Adrenal gland (tissue), 12 donors: ENCODE measurements around the gene ANKRD33B. TPM values are rescaled to one million over a fixed set of nuclear protein-coding genes. Genes with fewer than 3 reads are reported as not detected.

ENCODE experiments used
- DNase-seq, 7 donors: peaks; one replicate each; pipeline ENCODE4 v3.0.0-alpha.2; 2019 to 2020
- H3K27ac ChIP-seq, 5 donors: fragments of 200-600 bp; sonication (generic) in 4 of 5; 1 replicate in 3 of 5; 2 replicates in 2 of 5; pipeline versions ENCODE4 v1.5.1 to v1.8.0; 2016 to 2020; ENCODE audit warnings: mild to moderate bottlenecking in 1 of 5
- H3K27me3 ChIP-seq: fragments of 200-600 bp; 2 replicates; pipeline ENCODE4 v1.8.0; 2021
- H3K36me3 ChIP-seq, 2 donors: fragments of 200-600 bp; replicated peaks in 1 of 2; 1 replicate in 1 of 2; 2 replicates in 1 of 2; pipeline versions ENCODE4 v1.5.1 to v1.8.0; 2018 to 2022
- H3K4me1 ChIP-seq, 2 donors: fragments of 200-600 bp; replicated peaks in 1 of 2; 1 replicate in 1 of 2; 2 replicates in 1 of 2; pipeline versions ENCODE4 v1.5.1 to v1.8.0; 2018 to 2021
- H3K4me3 ChIP-seq, 4 donors: fragments of 200-600 bp; sonication (generic) in 3 of 4; one replicate each; pipeline ENCODE4 v1.5.1; 2016 to 2018
- H3K9me3 ChIP-seq, 3 donors: fragments of 200-600 bp; sonication (generic) in 1 of 3; replicated peaks in 1 of 3; 1 replicate in 2 of 3; 2 replicates in 1 of 3; pipeline versions ENCODE4 v1.5.1 to v1.8.0; 2016 to 2021
- POLR2A ChIP-seq, 2 donors: fragments of 450-650 bp; IDR thresholded peaks; one replicate each; pipeline ENCODE4 v1.6.1; 2017; ENCODE audit warnings: antibody characterized with exemption in 2 of 2, mild to moderate bottlenecking in 2 of 2, moderate library complexity in 1 of 2
- WGBS, 4 donors: extraction: QIAGEN DNeasy Blood & Tissue Kit in 2 of 4; methylation state at CpG; one replicate each; pipeline versions ENCODE4 v1.1.5 to v1.1.7; 2013 to 2017; 5-methylcytosine and 5-hydroxymethylcytosine counted together
- intact Hi-C, 2 donors: fragments of 100-400 bp; cut with DNase I; formaldehyde crosslinking; loops; one replicate each; pipeline versions ENCODE4 v1.14.1 to v1.15.0; 2022 to 2023
- polyA plus RNA-seq, 3 donors: library from polyadenylated mRNA; stranded (reverse); fragments of 200-250 nt in 2 of 3; fragments of 350-450 nt in 1 of 3; fragmentation: Illumina TruSeq in 1 of 3; extraction: RNeasy Lipid Tissue Mini Kit (QIAGEN cat#74804) in 1 of 3; gene quantifications; one replicate each; pipeline ENCODE4 v1.2.3, GENCODE V29; 2013 to 2014
- total RNA-seq, 9 donors: library from RNA; depleted of rRNA in 4 of 9; stranded (reverse); fragments of >200 nt in 4 of 9; fragments of 120-200 nt in 1 of 9; fragmentation: NEBNext Ultra II Directional in 1 of 9; extraction: Animal tissue kit (Norgen Biotek cat#: 25700) in 1 of 9; gene quantifications; one replicate each; pipeline versions ENCODE4 v1.1.0 to v1.2.4, GENCODE V29; 2013 to 2023
- TF ChIP-seq, protein P1 (sequence below), 6 experiments: fragments of 450-650 bp in 4 of 6; fragments of 200-600 bp in 2 of 6; sonication (generic) in 1 of 6; IDR thresholded peaks; 1 replicate in 5 of 6; 2 replicates in 1 of 6; pipeline versions ENCODE4 v1.5.1 to v1.8.0; 2016 to 2021; ENCODE audit warnings: antibody characterized with exemption in 6 of 6, mild to moderate bottlenecking in 2 of 6, moderate library complexity in 1 of 6
- donor health status: healthy with polysubstance abuse.
- donor health status: Bipolar disorder and iron deficiency.
- donor health status: DM: yes; HTN: yes; CAD: no.
- donor health status: DM: no; HTN: no; CAD: no.
- donor health status: DM: no; HTN: no; CAD: no.
- donor health status: DM: yes; HTN: yes; CAD: no.

Gene ANKRD33B
- total and polyA plus RNA-seq, 12 donors: 0.14 to 0.69 (median 0.23) TPM

GRCh38 chr5:10580531-10581423 is 16.9 kb downstream of the ANKRD33B start:
- WGBS, 4 donors: 86 to 92% (median 88%) methylated on average over 9 of the region's 9 CpGs
- H3K27ac ChIP-seq: no peak overlapping the region

DNA sequence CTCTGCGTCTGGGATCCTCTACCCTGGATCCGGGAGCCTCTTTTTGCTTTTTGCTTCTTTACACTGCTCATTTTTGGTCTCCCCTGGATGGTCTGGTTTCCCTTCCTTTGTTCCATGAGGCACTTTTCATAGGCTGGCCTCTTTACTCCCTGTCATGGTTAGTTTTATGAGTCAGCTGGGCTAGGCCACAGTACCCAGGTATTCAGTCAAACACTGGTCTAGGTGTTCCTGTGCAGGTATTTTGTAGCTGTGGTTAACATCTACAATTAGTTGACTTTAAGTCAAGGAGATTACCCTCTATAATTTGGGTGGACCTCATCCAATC is 17.5 kb downstream of the ANKRD33B start:
- TF ChIP-seq, protein P1, sequence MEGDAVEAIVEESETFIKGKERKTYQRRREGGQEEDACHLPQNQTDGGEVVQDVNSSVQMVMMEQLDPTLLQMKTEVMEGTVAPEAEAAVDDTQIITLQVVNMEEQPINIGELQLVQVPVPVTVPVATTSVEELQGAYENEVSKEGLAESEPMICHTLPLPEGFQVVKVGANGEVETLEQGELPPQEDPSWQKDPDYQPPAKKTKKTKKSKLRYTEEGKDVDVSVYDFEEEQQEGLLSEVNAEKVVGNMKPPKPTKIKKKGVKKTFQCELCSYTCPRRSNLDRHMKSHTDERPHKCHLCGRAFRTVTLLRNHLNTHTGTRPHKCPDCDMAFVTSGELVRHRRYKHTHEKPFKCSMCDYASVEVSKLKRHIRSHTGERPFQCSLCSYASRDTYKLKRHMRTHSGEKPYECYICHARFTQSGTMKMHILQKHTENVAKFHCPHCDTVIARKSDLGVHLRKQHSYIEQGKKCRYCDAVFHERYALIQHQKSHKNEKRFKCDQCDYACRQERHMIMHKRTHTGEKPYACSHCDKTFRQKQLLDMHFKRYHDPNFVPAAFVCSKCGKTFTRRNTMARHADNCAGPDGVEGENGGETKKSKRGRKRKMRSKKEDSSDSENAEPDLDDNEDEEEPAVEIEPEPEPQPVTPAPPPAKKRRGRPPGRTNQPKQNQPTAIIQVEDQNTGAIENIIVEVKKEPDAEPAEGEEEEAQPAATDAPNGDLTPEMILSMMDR (IDR thresholded peaks at IDR 0.05): no peak
- TF ChIP-seq POLR2A (IDR thresholded peaks at IDR 0.05): no peak
- Histone ChIP-seq H3K27me3 (peaks cover 6% of the 10 kb centered on the region), H3K4me1 (no peaks in the 10 kb centered on the region), H3K4me3 (no peak overlapping the region), H3K27ac (no peak overlapping the region), H3K9me3 (no peaks in the 10 kb centered on the region), H3K36me3 (no peaks in the 10 kb centered on the region)
- no peak for DNase-seq
- intact Hi-C loops: no loop called here
- WGBS, 4 donors: 94 to 100% (median 96%) methylated on average over 2 of the region's 2 CpGs

More at GRCh38 chr5:10580531-10581423, 16.9 kb downstream of the ANKRD33B start:
- Histone ChIP-seq H3K27me3 (peaks cover 6% of the 10 kb centered on the region), H3K36me3 (no peaks in the 10 kb centered on the region), H3K9me3 (no peaks in the 10 kb centered on the region), H3K4me3 (no peak overlapping the region), H3K4me1 (no peaks in the 10 kb centered on the region)
- TF ChIP-seq POLR2A (IDR thresholded peaks at IDR 0.05): no peak
- DNase-seq: peak in 1 of 7 donors; percentile 24
- intact Hi-C loops: no loop called here

- H3K27ac ChIP-seq: no peak overlapping the region
- WGBS, 4 donors: 79 to 85% (median 84%) methylated on average over 7 of the region's 7 CpGs
- peaks cover 6% of the 10 kb centered on the region for H3K27me3 ChIP-seq
- peak in 1 of 7 donors; percentile 34 for DNase-seq
- no peaks in the 10 kb centered on the region for H3K4me1 ChIP-seq
- H3K9me3 ChIP-seq: no peaks in the 10 kb centered on the region
- TF ChIP-seq POLR2A (IDR thresholded peaks at IDR 0.05): no peak
- TF ChIP-seq, protein P1 (IDR thresholded peaks at IDR 0.05): no peak
- no peaks in the 10 kb centered on the region for H3K36me3 ChIP-seq
- H3K4me3 ChIP-seq: no peak overlapping the region
- intact Hi-C loops: no loop called here
These were observed 18.1 kb downstream of the ANKRD33B start for GRCh38 chr5:10581867-10582511.

DNA sequence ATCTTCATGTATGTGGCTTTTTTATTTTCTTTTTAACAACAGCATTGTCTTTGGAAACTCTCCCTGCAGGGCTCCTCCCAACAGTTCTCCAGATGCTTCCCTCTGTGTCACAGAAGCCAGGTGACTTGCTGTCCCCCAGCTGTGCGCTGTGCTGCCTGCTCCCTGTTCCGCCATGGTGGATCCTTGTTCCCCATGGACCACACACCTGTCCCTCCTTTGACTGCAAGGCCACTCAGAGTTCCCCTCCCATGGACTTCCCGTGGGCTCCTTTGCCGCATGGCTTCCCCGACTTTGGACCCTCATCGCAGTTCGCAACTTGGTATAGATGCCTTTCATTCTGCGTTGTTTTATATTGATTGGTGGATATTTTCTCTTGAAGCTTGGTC is 18.6 kb downstream of the ANKRD33B start:
- no peak overlapping the region for H3K27ac ChIP-seq

More for the DNA sequence above, 18.6 kb downstream of the ANKRD33B start:
- H3K36me3 ChIP-seq: no peaks in the 10 kb centered on the region
- H3K4me3 ChIP-seq: no peak overlapping the region
- 93 to 95% (median 94%) methylated on average over 8 of the region's 8 CpGs for WGBS, 4 donors
- no peaks in the 10 kb centered on the region for H3K9me3 ChIP-seq
- DNase-seq: peak in 1 of 7 donors; percentile 21
- no peak for TF ChIP-seq POLR2A (IDR thresholded peaks at IDR 0.05)
- TF ChIP-seq, protein P1 (IDR thresholded peaks at IDR 0.05): no peak
- intact Hi-C loops: no loop called here
- H3K4me1 ChIP-seq: no peaks in the 10 kb centered on the region
- H3K27me3 ChIP-seq: peaks cover 6% of the 10 kb centered on the region
